HG03439 (cell line): ENCODE data around the gene CLIC5.

Experiments
- ATAC-seq: cut with Tn5 transposase; IDR thresholded peaks from one replicate; pipeline ENCODE4 v1.9.1; 2021; ENCODE audit warnings: mild to moderate bottlenecking, moderate library complexity; ENCODE audit not compliant: unreplicated experiment

The CLIC5 gene

DNA sequence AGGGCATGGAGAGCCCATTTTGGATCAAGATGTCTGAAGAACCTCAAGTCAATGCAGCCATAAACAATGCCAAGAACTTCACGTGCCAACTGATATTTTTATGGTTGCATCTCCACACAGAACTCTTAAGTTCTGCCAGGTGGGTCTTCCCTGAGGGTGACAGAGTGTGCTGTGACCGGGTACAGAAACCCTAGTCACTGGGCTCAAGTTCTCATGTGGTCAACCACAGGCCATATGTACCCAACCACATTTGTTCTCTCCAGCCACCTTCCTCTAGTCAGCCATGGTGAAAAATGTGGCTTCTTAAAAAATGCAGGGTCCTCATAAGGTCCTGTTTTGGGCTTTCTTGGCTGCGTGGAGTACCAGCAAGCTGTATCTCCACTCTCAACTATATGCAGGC is 48.9 kb downstream of the CLIC5 start:
- no peak for ATAC-seq

DNA sequence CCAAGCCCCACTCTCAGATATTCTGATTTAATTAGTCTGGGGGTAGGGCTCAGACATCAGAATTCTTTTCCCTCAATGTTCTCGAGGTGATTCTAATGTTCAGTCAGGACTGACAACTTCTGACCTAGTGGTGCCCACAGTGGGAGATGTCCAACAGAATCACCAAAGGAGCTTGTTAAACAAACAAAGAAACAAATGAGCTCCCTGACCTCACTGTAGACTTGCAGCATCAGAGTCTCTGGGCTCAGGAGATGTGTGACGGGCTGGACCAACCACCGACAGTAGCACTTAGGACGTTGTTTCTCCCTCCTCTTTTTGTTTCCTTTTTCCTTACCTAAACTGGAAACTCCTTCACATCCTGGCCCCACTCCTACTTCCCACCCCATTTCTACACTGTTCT is 49.3 kb downstream of the CLIC5 start:
- ATAC-seq, result no peak

DNA sequence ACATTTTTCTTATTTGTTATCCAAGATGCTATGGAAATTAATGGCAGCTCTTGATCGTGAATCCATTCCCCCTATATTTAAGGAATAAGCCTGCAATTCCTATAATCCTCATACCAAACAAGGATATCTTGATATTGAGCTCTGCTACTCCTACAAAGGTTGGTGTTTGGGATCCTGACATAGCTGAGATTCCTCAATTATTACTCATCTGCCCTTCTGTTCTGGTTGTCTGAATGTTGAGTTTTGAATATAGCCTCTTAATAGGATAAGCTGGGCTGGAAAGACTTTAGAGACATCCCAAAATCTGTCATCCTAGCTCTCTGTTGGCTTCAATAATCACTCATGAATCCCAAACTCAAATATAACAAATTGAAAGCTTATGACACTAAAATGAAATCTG is 49.9 kb downstream of the CLIC5 start:
- ATAC-seq, result no peak

DNA sequence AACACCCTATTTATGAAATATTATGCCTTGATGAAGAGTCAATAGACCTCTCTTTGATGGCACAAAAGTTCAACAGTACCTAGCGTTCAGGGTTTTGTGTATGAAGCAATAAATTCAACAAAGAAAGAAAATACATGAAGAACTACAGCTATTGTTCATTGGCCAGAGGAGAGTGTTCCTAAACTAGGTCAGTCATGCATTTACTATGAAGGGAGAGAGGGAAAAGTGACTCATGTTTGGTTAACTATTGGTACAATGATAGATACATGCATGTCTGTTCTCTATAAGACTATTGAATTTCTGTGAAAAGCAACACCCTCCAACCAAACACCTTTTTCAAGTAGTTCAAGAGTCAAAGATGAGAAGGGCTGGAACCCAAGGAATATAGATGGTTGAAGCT is 50.7 kb downstream of the CLIC5 start:
- no peak for ATAC-seq

DNA sequence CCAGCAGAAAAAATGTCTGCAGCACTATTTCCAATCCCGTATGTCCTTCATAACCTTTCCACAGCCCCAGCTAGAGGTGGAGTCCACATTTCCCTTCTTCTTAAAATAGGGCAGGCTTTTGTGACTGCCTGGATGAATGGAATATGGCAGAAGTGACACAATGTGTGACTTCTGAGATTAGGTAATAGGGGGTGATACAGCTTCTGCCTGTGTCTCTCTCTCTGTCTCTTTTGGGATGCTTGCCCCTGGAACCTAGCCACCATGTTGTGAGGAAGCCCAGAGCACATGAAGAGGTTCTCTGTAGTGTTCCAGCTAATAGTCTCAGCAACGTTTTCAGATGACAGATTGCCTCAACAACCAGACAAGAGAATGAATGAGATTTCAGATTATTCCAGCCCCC is 51.4 kb downstream of the CLIC5 start:
- no peak for ATAC-seq

DNA sequence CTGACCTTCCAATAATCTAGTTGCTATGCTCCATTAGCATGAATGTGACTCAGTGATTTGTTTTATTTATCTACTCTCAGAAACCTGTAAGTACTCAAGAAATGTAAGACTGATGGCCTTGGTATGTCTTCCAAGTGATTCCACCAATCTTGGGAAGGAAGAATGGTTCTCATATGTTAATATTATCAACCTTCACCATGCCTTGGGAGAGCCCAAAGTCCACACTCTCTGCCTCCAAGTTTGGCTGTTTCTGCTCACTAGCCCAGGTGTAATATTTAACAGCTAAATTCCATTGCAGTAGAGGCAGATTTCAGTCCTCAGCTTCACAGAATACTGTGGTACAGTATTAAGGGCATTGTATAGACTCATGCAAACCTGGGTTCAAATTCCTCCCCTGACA is 51.8 kb downstream of the CLIC5 start:
- no peak for ATAC-seq

DNA sequence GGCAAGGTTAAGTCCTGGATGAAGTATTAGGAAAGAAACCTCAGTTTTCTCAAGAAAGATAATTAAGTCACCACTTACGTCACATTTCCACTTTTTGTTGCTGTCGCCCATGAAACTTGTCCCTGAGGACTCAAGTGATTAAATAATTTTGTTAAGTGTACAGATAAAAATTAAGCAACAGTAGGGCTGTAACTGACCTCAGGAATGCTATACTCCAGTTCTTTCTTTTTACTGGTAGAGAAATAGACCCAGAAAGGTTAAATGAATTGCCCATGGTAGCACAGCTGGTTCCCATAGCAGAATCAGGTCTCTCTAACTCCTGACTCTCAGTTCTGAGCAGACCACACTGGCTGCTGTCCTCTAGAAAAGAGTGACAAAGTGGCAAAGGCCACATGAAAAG is 54.5 kb downstream of the CLIC5 start:
- ATAC-seq, result no peak

DNA sequence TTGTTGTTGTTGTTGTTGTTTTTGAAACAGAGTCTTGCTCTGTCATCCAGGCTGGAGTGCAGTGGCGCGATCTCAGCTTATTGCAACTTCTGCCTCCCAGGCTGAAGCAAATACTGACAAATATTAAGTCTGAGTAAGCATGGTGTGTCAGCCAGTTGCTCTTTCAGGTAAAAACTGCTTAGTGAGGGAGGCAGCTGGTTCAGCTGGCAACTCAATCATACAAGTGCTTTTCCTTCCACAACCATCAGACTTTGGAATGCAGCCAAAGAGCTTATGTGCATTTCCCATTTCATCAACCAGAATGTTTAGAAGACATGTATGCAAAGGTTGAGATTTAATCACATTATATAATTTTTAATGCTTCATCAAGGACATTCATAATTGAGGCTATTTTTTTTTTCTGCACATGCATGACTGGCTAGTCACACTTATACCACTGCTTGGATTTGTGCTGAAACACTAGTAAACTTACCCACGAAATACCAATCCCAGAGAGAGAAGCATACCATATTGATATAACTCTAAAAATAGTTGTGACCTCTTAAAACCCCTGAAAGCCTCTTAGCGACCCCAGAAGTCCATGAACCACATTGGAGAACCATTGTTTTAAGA is 56.0 kb downstream of the CLIC5 start:
- no peak for ATAC-seq

DNA sequence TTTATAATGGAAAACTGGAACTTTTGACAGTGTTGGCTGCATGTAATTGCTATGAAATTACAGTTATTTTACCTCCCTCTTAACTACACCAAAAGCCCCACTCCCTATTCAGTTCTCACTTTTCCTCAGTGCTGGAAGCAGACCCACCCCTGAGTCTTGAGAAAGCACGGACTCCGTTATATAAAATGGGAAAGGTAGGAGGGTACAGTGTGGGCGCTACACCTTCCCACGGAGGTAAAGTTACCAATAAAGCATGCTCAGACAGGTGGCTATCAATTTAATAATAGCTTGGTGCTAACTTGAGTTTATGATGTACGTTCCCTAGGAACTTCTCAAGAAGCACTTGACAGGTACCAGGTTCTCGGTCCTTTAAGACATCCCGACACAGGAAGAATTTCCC is 59.0 kb downstream of the CLIC5 start:
- ATAC-seq, result no peak

DNA sequence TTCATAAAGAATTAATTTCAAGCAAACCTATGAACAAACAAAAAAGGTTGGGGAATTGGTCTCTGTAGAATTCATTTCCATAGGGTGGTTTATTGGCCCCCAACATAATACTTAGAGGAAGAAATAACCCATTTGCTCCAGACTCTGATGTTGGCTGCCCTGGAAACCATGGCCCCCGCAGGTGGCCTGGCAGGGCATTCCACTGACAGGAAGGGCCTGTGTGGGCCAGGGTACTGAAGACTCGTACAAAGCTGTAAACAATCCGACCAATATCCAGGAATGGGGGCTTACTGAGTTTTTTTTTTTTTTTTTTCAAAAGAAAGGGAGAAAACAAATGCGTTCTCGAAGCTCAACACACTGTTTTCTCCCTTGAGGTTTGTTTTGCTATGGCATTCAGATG is 59.5 kb downstream of the CLIC5 start:
- no peak for ATAC-seq

DNA sequence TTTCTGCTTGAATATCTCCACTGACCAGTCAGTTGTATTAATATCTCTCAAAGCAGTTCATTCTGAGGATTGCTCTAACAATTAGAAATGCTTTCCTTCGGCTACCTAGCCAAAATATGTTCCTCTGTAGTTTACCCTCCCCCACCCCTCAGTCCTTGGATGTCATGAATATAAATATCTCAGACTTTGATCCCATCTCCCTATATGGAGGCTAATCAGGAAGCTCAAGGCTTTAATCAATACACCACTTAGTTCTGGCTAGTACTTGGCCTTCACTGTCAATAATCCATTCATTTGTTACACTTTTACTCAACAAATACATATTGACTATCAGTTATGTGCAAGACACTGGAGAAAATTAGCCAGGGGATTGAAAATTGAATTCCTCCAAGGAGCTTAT is 60.1 kb downstream of the CLIC5 start:
- no peak for ATAC-seq

DNA sequence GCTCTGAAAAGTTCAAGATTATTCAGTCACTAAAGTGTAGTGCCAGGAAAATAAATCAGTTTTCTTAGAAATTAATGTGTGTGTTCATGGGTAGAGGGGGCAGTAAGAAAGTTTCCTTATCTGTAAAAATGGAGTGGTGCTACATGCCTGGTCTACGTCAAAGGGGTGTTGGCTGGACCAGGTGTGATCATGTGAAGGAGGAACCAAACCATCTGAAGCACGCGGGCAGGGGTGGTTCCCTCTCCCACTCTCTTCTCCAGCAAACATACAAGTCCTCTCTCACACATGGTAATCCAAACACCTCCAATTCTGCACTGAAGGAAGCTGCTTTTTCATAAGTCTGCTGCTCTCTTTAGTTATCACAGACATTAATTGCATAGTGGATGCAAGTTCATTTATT is 63.1 kb downstream of the CLIC5 start:
- no peak for ATAC-seq

DNA sequence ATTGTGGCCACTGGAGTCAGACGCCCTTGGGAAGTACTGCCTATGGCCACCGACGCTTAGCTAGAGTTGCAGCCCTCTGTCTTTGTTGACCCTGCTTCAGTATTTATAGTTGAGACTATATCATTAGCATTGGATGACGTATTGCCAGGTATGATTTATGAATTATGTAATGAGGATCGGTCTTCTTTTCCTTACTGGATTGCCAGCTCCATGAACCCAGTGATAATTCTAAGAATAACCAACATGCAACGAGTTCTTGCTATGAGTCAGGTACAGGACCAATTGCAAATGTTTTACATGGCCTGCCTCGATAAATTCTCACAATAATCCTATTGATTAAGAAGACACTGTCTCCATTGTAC is 63.5 kb downstream of the CLIC5 start:
- no peak for ATAC-seq

DNA sequence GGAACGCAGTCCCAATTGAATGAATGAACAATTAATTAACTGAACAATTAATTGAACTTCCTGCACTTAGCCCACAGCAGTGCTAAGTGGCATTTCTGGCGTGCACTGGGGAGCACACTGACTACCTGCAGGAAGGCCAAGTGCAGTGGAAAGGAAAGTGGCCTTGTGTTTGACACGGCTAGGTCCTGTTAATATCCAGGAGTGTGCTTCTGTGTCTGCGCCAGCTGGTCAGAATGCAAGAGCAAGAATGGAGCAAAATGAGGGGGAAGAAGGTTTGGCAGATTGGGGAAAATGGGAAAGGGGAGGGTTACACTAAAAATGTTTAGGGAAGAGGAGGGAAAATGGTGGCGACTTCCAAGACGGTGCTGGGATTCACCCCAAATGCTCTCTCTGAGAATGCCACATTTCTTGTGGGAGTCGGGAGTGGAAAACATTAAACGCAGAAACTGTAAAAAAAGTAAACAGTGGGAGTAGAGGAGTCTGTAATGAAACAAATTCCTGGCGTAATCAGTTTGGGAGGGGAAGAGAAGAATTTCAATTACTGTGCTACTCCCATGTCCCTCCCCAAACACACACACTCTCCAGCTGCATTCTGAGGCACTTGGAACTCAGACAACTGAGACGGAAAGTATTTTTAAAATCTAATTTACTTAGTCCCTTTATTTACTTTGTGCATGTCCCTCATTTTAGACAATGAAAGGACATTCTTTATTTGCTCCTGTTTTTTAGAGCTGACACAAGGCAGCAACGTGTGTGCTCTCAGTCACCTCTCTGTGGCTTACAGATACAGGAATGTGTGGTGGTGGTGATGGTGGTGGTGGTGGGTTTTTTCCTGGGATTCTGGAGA is 64.1 kb downstream of the CLIC5 start:
- no peak for ATAC-seq

DNA sequence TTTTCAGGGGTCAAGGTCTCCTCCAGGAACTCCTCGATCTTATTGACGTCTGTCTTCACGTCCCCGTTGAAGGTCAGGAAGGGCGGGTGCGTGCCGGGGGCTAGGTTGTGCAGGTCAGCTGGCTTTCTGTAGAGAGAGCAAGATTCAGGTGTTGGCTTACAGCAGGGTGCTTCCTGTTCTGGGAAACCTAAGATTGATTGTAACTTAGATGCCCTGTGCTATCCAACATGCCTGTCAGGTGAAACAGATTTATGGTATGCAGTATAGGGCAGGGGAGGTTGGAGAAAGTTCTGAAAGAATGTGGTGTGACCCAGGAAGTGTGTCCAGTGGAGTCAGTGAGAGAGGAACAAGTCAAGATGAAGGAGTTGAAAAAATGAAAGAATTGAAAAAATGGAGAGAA is 66.4 kb downstream of the CLIC5 start:
- no peak for ATAC-seq

DNA sequence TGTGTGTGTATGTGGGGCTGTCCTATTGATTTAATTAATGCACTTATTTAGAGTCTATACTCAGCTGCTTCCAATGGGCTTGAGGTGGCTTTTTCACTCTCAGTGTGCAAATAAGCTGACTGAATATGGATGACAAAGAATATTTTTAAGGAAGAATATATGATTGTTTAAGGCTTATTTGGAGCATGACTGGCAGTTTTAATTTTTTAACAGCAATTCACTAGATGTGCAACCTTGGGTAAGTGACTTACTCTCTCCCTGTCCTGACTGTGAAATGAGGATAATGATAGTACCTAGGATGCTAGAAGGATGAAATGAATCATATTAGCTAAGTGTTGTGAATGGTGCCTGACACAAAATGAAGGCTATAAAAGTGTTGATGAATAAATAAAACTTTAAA is 67.9 kb downstream of the CLIC5 start:
- no peak for ATAC-seq

DNA sequence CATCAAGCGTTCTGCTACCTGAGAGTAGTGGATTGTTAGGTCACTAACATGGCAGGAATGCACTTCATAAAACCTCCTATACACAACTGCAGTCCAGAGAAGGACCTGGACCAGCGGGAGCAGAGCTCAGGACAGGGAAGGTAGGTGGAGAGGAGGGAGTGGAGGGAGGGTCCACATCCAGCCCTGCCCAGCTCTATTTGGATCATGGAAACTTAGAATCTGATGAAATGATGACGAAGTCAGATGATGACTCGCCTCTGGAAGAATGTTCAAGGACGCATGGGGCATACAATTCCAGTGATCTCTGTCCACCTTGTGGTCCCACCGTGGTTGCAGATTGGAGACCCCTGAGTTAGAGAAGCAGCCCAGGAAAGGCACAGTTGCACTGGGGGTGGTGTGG is 68.8 kb downstream of the CLIC5 start:
- no peak for ATAC-seq

DNA sequence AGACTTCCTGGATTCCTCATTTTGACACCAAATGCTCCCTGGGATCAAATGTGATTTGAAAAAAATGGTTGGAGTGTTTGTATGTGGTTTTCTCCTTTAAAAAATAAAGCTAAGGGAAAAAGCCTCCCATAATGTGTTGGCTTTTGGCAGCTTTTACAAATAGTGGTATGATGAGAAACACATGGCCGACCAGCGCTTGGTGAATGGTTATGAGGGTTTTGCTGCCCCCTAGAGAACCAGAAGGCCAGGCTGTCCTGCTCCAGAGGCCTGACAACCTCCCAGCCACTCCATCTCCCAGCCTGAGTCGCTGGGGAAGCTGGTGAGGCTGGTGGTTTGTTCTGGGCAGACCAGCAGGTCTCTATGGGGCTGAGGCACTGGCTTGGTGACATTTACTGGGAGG is 69.3 kb downstream of the CLIC5 start:
- ATAC-seq, result no peak

DNA sequence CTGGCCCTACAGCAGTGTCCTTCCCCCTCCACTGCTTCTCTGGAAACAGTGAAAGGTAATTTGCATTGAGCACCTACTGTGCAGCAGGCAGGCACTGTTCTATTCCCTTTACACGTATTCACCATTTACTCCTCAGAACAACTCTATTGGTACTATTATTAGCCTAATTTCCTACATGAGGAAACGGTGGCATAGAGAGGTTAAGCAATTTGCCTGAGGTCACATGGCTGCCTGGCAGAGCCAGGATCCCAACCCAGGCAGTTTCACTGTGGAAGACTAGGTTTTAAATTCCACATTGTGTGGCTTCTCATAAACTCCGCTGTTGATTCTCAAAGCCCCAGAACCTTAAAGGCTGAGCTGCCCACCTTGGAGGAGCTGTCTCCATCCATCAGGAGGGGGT is 72.7 kb downstream of the CLIC5 start:
- no peak for ATAC-seq

DNA sequence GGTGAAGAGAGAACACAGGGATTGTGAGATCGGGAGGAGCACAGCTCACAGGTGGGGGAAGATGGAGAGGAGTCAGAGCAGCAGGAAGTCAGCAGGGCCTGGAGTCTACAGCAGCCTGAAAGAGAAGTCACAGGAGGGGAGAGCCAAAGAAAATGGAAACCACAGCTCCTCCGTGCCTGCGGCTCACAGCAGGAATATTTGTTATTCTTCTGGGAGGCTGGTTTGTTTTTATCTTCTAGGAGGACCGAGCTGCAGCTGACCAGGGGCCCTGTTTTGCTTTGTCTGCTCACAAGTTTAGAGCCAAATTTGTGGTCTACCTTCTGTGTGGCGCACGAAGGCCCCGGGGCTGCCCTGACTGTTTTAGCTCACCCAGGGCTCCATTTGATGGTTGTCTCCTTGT is 81.8 kb downstream of the CLIC5 start:
- ATAC-seq, result no peak

DNA sequence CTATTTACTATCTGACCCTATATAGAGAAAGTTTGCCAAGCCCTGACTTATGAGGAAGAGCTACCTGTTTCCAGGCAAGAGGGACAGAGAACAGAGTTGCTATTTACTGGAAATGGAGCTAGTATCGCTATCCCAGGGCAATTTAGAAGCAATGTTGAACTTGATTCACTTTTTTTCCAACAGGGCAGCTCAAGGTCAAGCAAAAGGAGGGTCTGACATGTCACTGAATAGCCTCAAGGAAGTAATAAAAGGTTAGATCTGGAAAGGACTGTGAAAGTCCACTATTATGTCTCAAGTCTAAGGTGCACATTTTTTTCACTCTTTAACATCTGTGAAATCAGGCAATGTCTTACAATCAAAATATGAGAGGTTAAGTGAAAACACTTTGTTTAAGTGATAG is 84.4 kb downstream of the CLIC5 start:
- no peak for ATAC-seq

DNA sequence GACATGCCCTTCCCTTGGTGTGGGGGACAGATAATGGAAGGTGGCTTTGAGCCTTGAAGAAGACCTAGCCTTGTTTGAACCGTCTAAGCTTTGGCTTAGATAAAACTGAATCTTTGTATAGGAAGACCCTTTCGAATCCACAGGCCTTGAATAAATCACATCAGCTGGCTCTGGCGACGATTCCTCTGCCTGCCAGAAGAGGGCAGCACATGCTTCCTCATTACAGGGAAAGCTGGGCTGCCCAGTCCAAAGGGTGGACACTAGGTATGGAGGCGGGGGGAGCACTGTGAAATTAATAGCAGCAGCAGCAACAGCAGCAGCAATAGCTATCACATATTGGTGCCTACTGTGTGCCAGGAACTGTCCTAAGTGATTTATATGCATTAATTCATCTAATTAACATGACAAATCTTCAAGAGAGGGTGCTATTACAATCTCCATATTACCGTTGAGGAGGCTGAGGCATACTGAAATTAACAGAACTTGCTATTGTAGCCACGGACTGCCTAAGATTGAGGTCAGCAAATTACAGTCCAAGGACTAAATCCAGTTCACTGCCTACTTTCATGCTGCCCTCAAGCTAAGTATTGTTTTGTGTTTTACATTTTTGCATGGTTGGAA is 85.1 kb downstream of the CLIC5 start:
- ATAC-seq, result no peak
